ENCODE data around the gene ELAVL2.

ELAVL2 gene

DNA sequence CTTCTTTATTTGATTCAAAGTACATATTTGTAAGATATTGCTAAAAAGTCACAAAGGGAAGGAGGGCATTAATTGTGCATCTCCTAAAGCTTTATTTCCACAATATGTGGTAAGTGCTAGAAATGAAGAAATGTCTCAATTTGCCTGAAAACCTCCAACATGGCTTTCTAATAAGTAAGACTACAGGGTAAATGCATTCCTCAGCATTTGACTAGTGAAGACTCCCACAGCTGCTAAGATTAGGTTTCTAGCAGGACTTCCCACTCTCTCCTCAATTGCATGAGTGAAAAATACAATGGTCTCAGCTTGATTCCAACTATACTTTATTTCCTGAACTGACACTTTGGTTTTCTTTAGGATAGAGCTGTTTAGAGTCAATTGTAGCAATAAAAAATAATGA, 162.1 kb downstream of the ELAVL2 start:
- no peak for DNase-seq (ENCODE audit: low read depth in 3 of 3, low spot score in 1 of 3)

DNA sequence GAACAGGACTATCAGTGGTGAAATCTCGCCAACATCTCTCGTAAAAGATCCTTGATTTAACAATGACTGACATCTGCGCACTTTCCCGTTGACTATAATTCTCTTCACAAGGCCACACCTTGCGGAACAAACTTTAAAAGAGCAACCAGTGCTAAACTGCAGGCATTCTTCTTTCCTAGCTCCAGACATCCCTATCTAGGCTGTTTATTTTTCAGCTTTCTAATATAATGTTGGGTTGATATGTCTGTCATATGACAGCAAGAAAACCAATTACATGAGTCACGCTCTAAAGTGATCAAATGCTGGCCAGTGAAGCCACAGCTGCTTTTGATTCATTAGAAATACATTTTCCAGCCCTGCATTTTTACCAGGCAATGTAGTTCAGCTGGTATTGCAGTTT, 162.5 kb downstream of the ELAVL2 start:
- DNase-seq (ENCODE audit: low read depth in 3 of 3, low spot score in 1 of 3), result no peak

DNA sequence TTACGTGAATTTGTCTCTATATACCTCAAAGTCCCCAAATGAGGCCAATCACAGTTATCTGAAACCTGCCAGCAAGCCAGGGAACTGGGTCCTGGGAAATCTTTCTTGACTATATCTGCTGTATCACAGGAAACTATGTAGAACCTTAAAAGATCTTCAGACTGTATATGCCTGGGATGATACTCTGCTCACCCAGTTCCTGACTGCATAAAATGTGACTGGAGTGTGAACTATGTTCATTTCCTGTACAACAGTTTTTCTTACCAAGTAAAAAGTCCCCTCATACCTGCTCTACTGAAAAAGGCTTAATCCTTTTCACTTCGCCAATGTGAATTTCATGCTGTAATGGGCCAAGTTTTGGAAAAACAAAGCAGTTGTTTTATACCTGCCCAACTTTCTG, 162.9 kb downstream of the ELAVL2 start:
- DNase-seq (ENCODE audit: low read depth in 3 of 3, low spot score in 1 of 3), result no peak

GRCh38 chr9:23662320-23662719, 163.7 kb downstream of the ELAVL2 start:
- no peak for DNase-seq (ENCODE audit: low read depth in 3 of 3, low spot score in 1 of 3)

GRCh38 chr9:23659346-23660006, 166.6 kb downstream of the ELAVL2 start:
- no peak for DNase-seq (ENCODE audit: low read depth in 3 of 3, low spot score in 1 of 3)

DNA sequence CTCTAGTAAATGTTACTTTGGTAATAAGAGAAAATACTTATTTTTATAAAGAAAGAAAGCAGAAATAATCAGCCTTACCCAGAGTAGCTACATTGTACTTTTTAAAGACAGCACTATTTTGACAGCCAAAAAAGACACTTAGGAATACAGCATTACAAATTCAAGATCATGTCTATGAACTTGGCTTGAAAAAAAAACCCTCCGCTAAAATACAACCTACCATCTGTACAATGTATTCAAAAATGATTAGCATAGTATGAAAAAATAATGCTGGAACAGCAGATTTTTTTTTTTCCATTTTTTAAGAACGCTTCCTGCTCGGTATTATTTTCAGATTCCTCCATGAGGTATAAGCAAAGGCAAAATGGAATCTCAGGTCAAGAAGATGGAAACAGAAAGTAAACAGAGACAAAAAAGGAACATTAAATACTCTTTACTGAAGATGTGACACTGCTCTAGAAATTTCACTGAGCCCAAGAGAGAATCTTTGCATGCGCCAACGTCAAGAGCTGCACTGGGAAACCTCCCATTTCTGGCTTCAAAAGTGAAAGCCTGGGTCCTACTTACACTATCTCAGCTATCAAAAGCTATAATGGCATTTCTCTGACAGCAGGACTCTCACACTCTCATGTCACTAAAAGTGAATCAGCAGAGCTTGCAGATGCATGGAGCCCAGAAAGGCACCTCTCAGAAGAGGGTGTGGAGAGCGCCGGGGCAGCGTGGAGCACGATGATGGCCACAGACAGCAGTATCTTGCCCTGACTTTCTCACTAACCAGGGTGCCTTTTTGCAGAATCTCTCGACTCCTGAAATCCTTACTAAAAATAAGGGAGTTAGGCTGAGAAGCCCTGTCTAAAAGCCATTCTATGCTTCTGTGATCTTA, 167.4 kb downstream of the ELAVL2 start:
- DNase-seq (ENCODE audit: low read depth in 3 of 3, low spot score in 1 of 3), result no peak

DNA sequence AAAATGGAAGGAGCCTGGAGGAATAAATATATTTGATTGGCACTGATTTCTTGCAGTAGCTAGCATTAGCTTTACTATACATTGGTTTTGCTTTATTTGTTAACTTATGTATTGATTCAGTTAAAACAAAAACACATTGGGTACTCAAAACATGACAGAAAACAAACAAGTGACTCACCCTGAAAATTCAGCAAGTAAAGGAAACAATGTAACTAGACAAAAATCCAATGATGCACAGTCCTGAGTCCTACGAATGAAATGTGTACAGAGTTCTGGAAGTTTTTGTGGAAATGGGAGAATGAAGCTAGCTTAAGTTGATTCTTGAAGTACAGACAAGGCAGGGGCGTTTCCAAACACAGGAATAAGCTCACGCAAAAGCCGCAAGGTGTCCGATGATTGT, 175.0 kb downstream of the ELAVL2 start:
- DNase-seq (ENCODE audit: low read depth in 3 of 3, low spot score in 1 of 3), result no peak

- no peak for DNase-seq (ENCODE audit: low read depth in 3 of 3, low spot score in 1 of 3)
Observed at GRCh38 chr9:23648651-23649050, 177.4 kb downstream of the ELAVL2 start.

- DNase-seq (ENCODE audit: low read depth in 3 of 3, low spot score in 1 of 3), result no peak
Observed at GRCh38 chr9:23644896-23645295, 181.1 kb downstream of the ELAVL2 start.

GRCh38 chr9:23644326-23644725, 181.7 kb downstream of the ELAVL2 start:
- no peak for DNase-seq (ENCODE audit: low read depth in 3 of 3, low spot score in 1 of 3)

DNA sequence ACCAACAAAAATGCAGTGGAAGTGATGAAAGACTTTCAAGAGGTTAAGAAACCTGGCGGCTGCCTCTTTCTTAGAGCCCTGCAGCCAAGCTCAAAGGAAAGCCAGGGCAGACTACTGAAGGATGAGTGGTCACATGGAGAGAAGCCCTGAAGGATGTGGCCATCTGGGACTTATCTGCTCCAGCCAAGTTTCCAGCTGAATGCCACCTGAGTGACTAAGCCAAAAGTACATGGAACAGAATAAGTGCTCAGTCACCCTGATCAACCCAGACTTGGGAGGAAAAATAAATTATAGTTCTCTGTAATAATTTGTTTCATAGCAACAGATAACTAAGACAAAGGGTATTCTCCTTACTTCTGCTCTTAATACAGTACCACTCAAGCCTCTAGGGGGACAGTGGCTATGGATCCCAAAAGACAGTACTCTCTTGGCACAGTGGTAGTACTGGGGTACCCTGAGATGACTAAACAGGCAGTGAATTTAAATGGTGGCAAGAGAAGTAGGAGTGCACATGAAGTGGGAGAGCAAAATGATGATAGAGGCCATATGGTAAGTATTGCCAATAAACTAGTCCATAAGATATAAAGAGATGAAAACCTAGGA, 182.3 kb downstream of the ELAVL2 start:
- no peak for DNase-seq (ENCODE audit: low read depth in 3 of 3, low spot score in 1 of 3)
